Measurements from ENCODE around the gene LARP7.

Gene LARP7

DNA sequence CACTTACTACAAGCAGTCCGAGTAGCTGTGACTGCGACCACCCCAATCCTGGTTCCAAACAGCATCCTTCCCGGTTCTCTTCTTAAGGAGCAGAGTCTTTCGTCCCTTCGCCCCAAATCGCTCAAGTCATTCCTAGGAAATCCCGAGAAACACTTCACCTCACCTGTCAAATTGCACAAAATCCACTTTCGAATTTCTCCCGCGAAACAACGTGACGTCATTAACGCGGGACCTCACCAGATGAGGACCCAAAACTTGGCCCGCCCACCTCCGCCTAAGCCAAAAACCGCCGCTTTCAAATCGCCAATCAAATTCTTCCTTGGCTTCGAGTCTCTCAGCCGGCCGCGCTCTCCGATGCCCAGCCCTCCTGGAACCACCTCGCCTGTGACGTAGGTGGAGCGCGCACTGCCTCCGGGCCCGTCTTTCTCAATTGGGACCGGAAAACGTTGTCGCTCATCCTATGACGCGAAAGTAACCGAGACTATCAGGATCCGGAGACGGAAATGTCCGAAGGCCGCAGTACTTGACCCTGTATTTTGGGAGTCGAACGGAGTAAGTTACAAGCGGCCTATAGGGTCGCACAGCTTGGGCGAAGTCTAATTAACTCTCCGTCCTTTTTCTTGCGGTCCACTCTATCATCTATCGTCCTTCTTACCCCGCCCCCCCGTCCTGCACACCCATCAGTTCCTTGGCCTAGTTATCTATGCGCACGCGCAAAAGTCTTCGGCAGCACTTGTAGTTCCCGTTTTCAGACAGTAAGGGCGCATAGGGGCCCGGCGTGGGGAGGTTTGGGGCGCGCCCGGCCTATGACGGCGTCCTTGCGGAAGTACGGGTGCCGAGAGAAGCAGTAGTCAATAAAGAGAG is at the start of gene LARP7, which contains the start of gene ZGRF1 (continued):
- TF ChIP-seq ZNF76 (tag by site-specific recombination; IDR thresholded peaks at IDR 0.05; ENCODE audit: borderline replicate concordance, low read depth) (peak; percentile 61; the same call in 1 of the 2 replicates), ZNF747 (tag by site-specific recombination; IDR thresholded peaks at IDR 0.05) (no peak), ZNF280D (tag by site-specific recombination; IDR thresholded peaks at IDR 0.05) (no peak), ZBTB8A (tag by site-specific recombination; IDR thresholded peaks at IDR 0.05) (peak; percentile 36), ZNF202 (tag by site-specific recombination; IDR thresholded peaks at IDR 0.05; ENCODE audit: borderline replicate concordance) (no peak), ZNF146 (tag by site-specific recombination; IDR thresholded peaks at IDR 0.05) (no peak), ZNF501 (tag by site-specific recombination; IDR thresholded peaks at IDR 0.05) (no peak; the same call in 1 of the 2 replicates), TRIM28 (IDR thresholded peaks at IDR 0.05; ENCODE audit: borderline replicate concordance, low read length) (no peak), YY1 (tag by site-specific recombination; IDR thresholded peaks at IDR 0.05) (no peak), ZFHX2 (tag by site-specific recombination; conservative IDR thresholded peaks at IDR 0.05) (peak; percentile 71), ZNF768 (tag by site-specific recombination; IDR thresholded peaks at IDR 0.05) (no peak), KLF9 (tag by site-specific recombination; IDR thresholded peaks at IDR 0.05; ENCODE audit: low read depth) (peak; percentile 67; the same call in 1 of the 2 replicates), SP2 (tag by site-specific recombination; IDR thresholded peaks at IDR 0.05) (peak; percentile 97), HIC1 (tag by site-specific recombination; IDR thresholded peaks at IDR 0.05) (peak; percentile 75), ZNF133 (tag by site-specific recombination; IDR thresholded peaks at IDR 0.05) (no peak), SETDB1 (IDR thresholded peaks at IDR 0.05; ENCODE audit: insufficient read length, low read length) (peak; percentile 38), AEBP2 (tag by site-specific recombination; IDR thresholded peaks at IDR 0.05; ENCODE audit: borderline replicate concordance) (no peak), ZNF248 (tag by site-specific recombination; IDR thresholded peaks at IDR 0.05) (no peak), CTCF (tag by site-specific recombination; IDR thresholded peaks at IDR 0.05) (peak; percentile 89), ZNF571 (tag by site-specific recombination; IDR thresholded peaks at IDR 0.05) (no peak), ZNF169 (tag by site-specific recombination; IDR thresholded peaks at IDR 0.05) (no peak), PRDM1 (tag by site-specific recombination; IDR thresholded peaks at IDR 0.05) (peak; percentile 45; the same call in 1 of the 2 replicates), ZNF473 (tag by site-specific recombination; IDR thresholded peaks at IDR 0.05) (no peak), ZXDB (tag by site-specific recombination; IDR thresholded peaks at IDR 0.05) (peak; percentile 79), ZNF585B (tag by site-specific recombination; IDR thresholded peaks at IDR 0.05) (no peak), ZNF624 (tag by site-specific recombination; IDR thresholded peaks at IDR 0.05) (no peak)
- TF ChIP-seq, protein P1, sequence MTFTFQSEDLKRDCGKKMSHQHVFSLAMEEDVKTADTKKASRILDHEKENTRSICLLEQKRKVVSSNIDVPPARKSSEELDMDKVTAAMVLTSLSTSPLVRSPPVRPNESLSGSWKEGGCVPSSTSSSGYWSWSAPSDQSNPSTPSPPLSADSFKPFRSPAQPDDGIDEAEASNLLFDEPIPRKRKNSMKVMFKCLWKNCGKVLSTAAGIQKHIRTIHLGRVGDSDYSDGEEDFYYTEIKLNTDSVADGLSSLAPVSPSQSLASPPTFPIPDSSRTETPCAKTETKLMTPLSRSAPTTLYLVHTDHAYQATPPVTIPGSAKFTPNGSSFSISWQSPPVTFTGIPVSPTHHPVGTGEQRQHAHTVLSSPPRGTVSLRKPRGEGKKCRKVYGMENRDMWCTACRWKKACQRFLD (tag by site-specific recombination; IDR thresholded peaks at IDR 0.05), result no peak
- TF ChIP-seq, protein P2, sequence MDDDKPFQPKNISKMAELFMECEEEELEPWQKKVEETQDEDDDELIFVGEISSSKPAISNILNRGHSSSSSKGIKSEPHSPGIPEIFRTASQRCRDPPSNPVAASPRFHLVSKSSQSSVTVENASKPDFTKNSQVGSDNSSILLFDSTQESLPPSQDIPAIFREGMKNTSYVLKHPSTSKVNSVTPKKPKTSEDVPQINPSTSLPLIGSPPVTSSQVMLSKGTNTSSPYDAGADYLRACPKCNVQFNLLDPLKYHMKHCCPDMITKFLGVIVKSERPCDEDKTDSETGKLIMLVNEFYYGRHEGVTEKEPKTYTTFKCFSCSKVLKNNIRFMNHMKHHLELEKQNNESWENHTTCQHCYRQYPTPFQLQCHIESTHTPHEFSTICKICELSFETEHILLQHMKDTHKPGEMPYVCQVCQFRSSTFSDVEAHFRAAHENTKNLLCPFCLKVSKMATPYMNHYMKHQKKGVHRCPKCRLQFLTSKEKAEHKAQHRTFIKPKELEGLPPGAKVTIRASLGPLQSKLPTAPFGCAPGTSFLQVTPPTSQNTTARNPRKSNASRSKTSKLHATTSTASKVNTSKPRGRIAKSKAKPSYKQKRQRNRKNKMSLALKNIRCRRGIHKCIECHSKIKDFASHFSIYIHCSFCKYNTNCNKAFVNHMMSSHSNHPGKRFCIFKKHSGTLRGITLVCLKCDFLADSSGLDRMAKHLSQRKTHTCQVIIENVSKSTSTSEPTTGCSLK (tag by site-specific recombination; IDR thresholded peaks at IDR 0.05), result no peak

Measured in HEK293 (cell line).